SIG-M5 treated with dmso at 0.1 percent for 504 hours (cell line): ENCODE data around the gene PHF10.

Experiments
- DNase-seq: peaks from one replicate; lab custom pipeline; 2025; ENCODE audit not compliant: unreplicated experiment; lab: John Stamatoyannopoulos, UW

Gene PHF10

GRCh38 chr6:169678342-169678741 is 46.0 kb downstream of the PHF10 start:
- no peak for DNase-seq

DNA sequence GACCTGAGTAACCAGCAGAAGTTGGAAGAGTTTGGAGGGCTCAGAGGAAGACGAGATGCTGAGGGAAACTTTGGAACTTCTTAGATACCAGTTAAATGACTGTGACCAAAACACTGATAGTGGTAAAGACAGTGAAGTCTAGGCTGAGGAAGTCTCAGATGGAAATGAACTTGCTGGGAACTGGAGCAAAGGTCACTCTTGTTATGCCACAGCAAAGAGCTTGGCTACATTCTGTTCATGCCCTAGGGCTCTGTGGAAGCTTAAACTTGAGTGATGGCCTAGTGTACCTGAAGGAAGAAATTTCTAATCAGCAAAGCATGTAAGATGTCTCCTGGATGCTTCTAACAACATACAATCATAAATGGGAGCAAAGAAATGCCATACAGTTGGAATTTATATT is 47.2 kb downstream of the PHF10 start:
- DNase-seq, result no peak

DNA sequence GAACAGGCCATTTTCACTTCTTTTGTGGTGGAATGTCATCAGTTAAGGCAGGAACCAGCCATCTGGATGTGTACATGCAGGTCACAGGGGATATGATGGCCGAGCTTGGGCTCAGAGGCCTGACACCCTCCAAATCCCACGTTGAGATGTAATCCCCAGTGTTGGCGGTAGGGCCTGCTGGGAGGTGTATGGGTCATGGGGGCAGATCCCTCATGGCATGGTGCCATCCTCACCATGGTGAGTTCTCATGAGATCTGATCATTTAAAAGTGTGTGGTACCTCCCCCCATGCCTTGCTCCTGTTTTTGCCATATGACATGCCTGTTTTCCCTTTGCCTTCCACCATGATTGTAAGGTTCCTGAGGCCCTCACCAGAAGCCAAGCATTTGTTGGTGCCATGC is 49.3 kb downstream of the PHF10 start:
- DNase-seq, result no peak

GRCh38 chr6:169671563-169671962 is 52.7 kb downstream of the PHF10 start:
- DNase-seq, result no peak

DNA sequence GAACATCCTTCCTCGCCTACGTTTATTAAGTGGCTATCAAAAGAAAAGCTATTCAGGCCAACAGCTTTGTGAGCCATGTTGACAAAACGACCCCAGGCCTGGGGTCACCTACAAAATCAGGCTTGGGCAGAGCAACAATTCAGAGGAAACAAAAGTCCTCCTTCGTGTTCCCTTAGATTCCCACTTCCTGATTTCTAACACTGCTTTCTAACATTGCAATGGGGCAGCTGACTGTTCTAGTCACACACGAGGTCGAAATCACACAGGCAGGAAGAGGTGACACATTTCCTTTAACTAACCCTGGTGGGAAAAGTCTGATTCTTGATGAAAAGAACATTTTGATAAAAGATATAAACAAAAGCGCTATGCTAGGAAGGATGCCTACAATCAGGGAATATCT is 54.4 kb downstream of the PHF10 start:
- peak; percentile 18 for DNase-seq

GRCh38 chr6:169669147-169669546 is 55.2 kb downstream of the PHF10 start:
- no peak for DNase-seq

DNA sequence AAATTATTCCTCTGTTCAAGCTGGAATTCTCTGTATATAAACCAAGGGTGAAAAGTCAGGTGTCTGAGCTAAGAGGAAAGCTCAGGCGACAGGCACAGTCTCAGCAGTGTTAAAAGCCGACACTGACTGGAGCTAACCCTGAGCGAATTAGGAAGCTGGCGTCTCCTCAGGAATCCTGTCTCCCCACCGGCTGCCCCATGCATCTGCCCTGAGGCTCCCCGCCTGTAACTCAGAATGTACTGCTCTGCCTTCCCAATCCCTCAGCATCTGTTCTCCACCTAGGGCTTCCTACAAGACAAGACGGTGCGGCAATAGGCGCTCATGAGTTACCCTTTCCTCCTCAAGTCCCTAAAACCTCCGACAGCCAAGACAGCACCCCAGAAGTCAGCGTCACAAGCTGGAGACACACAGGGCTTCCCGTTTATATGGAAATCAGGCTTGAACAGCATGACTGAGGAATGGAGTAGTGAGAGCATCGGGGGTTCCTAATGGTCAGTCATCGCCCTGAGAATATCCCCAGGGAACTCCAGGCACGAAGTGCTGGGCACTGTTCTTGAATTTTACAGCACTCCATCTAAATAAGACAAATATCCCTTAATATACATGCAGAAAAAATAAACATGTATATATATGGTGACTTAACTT is 56.0 kb downstream of the PHF10 start:
- DNase-seq, result no peak

- DNase-seq, result no peak
Observed at GRCh38 chr6:169667716-169668115, 56.6 kb downstream of the PHF10 start.

DNA sequence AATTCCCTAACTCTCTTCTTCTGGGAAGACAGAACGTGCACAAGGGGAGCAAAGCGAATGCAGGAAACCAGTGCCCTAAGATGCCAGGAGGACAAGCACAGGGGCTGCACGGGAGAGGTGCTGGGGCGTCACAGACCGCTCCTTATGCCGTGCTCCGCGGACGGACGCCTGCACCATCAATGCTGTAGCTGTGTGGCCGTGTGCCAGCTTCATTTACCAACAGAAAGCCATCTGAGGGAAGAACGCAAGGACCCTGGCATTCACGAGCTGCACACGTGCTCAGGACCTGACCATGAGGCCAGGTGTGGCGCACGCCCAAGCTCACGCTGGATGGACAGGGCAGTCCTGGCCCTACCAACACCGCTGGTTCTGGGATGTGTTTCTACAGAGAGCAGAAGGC is 57.9 kb downstream of the PHF10 start:
- DNase-seq, result no peak

DNA sequence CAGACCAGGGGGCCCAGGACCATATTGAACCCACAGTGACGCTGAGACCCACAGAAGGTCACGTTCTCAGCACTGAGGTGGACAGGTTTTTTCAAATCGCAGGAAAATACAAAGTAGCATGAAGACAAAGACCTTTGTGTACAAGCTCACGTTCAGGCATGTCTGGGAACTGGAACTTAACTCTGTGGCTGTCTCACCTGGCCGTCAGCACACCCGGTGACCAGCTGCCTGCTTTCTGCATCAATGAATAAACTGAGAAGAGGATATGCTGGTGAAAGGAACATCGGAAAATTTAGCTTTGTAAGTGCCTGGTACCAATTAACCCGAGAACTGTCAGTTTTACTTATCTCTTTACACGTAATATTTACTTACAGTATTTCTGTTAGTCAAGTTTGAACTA is 59.0 kb downstream of the PHF10 start:
- DNase-seq, result no peak

DNA sequence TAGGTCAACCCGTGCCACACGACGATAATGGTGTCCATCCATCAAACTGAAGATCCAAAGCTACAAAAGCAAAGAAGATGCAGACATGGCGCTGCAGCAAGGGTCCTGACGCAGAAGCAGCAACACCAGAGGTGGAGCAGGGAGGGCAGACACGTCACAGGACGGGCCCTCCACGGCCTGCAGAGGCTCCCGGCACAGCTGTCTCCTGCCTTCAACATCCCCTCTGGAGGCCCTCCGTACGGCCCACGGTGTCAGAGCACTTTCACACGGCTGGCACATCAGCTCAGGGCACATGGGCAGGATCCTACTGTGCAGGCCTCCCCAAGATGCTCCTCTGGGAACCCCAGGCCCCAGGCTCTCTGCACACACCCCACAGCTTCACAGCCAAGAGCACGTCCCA is 60.1 kb downstream of the PHF10 start:
- no peak for DNase-seq

DNA sequence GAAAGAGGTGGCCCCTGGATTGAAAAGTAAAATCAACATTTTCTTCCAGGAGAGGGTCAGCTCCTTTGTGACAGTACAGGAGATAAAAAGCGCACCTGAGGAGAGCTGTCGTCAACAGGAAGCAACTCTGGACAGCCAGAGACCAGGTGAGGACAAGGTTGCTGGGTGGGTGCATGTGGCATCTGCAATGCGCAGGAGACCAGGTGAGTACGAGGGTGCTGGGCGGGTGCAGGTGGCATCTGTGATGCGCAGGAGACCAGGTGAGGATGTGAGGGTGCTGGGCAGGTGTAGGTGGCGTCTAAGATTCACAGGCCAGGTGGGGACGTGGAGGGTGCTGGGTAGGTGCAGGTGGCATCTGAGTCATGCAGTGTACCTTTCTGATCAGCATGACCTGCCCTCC is 60.8 kb downstream of the PHF10 start:
- no peak for DNase-seq

DNA sequence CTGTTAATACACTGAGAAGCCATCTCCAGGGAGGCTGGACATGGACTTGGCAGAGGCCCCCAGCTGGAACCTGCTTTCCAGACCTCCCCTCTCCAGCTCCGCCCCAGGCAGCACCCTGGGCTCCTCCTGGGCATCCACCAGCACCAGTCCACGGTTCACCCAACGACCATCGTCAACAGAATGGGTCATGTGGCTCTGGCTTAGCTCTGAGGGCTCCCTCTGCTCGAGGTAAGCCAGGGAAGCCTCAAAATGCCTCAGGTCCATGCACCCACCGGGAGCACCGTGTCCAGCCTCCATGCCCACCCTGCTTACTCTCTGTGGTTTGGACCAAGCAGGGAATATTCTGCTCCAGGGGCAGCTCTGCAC is 62.9 kb downstream of the PHF10 start:
- no peak for DNase-seq

DNA sequence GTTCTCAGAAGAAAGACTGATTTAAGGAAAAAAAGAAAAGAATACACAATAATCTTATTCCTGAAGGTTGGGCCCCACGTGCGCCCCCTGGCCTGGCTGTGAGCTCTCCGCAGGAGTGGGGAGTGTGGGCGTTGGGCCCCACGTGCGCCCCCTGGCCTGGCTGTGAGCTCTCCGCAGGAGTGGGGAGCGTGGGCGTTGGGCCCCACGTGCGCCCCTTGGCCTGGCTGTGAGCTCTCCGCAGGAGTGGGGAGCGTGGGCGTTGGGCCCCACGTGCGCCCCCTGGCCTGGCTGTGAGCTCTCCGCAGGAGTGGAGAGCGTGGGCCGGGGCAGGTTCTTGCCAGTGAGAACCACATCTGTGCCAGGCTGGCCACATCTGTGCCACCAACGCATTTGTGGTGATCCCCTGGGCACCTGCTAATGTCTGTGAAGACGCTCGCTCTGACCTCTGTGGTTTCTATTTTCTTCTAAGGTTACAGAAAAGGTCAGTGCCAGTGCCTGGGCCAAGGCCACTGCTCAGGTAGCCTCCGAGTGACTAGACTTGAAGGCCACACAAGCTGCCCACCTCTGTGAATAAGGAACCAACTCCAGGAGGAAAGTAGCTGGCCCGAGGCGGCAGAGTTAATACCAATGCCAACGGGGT is 63.4 kb downstream of the PHF10 start:
- DNase-seq, result no peak

DNA sequence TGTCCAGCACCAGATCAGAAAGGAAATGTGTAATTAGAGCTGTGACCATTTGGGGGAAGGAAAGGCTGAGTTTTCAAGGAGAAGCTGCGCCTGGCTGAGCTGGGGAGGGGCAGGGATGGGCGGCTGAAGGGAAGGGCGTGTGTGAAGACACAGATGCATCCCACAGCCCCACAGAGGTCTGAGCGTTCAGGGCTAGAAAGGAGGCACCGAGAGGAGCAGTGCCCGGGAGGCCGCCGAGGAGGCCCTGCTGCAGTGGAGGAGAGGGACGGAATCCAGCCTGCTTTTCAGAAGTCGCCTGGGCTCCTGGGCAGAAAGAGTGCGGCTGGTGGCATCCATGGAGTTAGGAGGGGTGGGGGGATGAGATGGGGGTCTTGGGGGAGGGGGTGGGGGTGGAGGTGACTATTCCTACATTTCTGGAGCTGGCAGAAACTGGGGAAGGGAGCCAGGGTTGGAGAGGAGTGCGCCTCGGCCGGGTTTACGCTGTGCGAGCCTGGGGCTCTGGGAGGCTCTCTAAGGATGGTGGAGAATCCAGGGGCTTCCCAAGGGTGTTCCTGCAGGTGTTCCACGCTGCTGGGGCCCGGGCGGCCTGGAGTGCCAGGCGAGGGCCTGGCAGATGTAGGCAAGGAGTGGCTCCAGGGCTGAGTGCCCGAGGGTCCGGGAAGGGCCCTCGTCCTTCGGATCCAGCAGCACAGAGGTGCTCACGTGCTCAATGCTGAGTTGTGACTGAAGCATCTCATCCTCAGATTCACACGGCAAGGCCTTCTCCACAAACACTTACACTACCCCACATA is 64.3 kb downstream of the PHF10 start:
- DNase-seq, result no peak

- DNase-seq, result no peak
Observed at GRCh38 chr6:169657284-169657610, 67.1 kb downstream of the PHF10 start.

- no peak for DNase-seq
Observed at GRCh38 chr6:169656546-169657283, 67.6 kb downstream of the PHF10 start.

GRCh38 chr6:169654598-169655391 is 69.5 kb downstream of the PHF10 start:
- no peak for DNase-seq
